Suppressor macrophage (primary cell): ENCODE results near the gene IFT81.
A peak's percentile ranks its signal among the peaks of the same experiment; 100 is the strongest.

Source experiments
- DNase-seq, 4 experiments: peaks; one replicate each; pipeline ENCODE4 v3.0.0-alpha.2; 2020 to 2022
- total RNA-seq, 17 experiments: gene quantifications; one replicate each; lab custom pipeline; 2026; ENCODE audit warnings: mixed read lengths in 6 of 17, inconsistent platforms in 3 of 17; lab: John Stamatoyannopoulos, UW

The IFT81 gene, protein sequence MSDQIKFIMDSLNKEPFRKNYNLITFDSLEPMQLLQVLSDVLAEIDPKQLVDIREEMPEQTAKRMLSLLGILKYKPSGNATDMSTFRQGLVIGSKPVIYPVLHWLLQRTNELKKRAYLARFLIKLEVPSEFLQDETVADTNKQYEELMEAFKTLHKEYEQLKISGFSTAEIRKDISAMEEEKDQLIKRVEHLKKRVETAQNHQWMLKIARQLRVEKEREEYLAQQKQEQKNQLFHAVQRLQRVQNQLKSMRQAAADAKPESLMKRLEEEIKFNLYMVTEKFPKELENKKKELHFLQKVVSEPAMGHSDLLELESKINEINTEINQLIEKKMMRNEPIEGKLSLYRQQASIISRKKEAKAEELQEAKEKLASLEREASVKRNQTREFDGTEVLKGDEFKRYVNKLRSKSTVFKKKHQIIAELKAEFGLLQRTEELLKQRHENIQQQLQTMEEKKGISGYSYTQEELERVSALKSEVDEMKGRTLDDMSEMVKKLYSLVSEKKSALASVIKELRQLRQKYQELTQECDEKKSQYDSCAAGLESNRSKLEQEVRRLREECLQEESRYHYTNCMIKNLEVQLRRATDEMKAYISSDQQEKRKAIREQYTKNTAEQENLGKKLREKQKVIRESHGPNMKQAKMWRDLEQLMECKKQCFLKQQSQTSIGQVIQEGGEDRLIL
- 1.3 to 9.0 (median 4.9) reads per million in 17 experiments for total RNA-seq

DNA sequence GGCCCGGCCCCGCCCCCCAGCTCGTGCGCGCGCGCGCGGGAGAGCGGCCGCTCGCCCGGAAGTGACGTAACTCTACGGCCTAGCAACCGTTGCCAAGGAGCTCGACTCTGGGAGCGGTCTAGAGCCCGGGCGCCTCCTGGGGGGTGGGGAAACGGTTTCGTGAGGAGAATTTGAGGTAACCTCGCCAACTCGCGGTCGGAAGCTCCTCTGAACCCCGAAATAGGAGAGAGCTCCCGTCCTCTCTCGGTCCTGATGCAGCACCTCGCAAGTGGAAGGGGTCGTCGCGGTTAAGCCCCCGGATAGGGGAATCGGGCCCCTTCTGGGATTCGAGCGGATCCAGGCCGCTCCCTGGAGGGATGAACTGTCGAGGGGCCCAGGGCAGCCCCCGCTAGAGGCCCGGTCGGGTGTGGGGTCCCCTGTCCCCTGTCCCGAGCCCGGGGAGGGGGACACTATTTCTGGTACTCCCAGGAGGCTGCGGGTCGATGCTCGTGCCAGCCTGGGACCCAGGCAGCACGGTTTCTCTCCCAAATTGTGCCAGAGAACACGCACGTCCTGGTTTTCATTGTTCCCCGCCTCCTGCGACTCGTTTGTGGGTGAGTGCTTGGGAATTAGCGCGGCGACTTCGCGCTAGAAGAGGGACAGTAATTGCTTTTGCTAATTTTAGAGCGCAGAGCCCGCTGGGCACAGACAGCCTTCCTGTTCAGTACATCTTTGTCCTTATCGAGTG, at the start of gene IFT81:
Gene IFT81 (plus strand): TSS at position 89 of the 727 bp plus-strand sequence. CDS start 3,024 bp downstream, outside the sequence.
- DNase-seq = peak; percentile 94 to 99 (median 96)

DNA sequence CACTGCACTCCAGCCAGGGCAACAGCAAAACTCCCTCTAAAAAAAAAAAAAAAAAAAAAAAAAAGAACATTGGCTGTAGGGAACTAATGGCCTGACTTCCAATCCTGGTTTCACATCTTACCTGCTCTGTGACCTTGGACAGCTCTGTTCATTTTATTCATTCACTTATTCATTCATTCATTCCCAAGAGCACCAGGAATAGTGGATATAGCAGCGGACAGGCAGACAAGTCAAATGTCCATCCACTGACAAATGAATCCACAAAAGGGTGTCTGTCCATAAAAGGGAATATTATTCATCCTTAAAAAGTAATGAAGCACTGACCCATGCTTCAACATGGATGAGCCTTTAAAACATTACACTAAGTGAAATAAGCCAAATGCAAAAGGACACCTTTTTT, 48.3 kb upstream of the IFT81 start:
- no peak for DNase-seq

DNA sequence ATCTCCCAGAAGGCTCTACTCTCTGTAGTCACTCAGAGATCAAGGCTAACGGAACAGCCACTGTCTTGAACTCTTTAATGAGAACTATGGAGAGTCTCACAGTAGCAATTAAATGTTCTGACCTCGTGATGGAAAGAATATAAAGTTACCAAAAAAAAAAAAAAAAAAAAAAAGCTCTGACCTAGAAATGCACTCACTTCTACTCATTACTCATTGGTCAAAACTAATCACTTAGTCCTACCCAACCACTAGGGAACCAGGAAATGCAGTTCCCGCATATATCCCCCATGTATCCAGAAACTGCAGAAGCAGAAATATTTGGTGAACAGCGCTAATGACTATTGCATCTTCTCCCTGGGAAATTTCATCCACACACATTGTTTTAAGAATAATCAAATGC, 46.4 kb upstream of the IFT81 start:
- peak in 1 of 4 experiments; percentile 16 for DNase-seq

DNA sequence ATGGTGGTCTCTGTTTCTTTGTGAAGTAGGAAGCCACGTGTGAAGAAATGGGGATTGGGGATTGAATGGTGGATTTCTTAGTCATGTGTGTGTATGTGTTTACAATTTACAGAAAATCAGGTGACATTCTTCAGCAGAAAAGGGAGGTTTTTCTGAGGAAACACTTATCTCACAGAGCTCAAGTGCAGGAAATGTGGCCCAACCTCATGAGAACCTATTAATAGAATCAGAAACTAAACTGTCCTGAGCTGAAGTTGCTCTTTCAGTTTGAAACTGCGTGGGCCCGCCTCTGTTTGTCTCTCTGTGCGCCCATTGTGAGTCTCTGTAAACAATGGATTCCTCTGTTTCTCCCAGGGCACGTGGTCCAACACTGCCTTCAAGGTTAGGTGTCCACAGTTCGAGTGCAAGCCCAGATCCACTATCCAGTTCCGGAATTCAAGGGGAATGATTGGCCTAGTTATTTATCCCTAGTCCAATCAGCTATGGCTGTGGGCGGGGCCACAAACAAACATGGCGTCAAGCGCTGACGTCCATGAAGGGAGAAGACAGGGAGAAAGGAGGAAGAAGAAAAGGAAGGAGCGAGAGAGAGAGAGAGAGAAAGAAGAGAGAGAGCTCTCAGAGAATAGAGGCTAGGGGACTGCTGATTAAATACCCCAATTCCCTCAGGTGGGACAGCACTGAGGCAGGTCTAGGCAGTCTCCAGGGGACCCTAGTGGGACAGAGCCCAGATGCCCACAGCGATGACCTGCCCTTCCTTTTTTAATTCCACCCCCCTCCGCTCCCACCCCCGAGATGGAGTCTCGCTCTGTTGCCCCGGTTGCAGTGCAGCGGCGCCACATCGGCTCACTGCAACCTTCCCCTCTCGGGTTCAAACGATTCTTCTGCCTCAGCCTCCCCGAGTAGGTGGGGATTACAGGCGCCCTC, 44.4 kb upstream of the IFT81 start:
- DNase-seq = peak; percentile 81 to 89 (median 87)

DNA sequence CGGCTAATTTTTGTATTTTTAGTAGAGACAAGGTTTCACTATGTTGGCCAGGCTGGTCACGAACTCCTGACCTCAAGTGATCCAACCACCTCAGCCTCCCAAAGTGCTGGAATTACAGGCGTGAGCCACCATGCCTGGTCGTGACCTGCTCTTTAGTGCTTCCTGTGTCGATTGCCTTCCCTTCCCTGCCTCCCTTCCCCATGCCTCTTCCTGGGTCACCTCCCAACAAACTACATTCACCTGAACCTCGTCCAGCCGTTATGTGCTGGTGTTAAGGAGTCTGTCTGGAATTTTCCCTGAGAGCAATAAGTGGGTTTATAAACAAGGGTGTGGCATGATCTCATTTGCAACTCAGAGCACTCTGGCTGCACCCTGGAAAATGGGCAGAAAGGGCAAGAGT, 43.7 kb upstream of the IFT81 start:
- no peak for DNase-seq

- DNase-seq = no peak
Measured at GRCh38 chr12:110084314-110085015, 39.7 kb upstream of the IFT81 start.

- DNase-seq = peak; percentile 62 to 91 (median 81)
Measured at GRCh38 chr12:110088216-110088615, 35.9 kb upstream of the IFT81 start.

DNA sequence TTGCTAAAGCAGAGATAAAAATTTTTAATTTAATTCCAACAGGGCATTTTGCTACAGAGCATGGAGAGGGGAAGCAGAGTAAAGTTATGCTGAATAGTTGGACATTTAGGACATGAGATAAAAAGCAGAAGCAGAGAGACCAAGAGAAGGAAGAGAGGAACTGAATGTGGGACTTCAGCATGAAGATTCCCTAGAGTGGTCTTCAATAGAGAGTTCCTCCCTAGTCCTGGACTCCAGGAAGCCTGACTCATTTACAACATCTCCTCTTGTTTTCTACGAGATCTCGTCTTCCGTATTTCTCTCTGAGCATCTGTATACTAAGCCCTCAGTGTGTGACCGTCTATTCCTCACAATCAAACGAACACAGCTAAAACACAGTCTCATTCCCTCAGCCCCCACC, 35.2 kb upstream of the IFT81 start:
- peak; percentile 69 to 91 (median 82) for DNase-seq

- no peak for DNase-seq
Measured at GRCh38 chr12:110090266-110091135, 33.7 kb upstream of the IFT81 start.

GRCh38 chr12:110091136-110091711, 32.9 kb upstream of the IFT81 start:
- DNase-seq = no peak

DNA sequence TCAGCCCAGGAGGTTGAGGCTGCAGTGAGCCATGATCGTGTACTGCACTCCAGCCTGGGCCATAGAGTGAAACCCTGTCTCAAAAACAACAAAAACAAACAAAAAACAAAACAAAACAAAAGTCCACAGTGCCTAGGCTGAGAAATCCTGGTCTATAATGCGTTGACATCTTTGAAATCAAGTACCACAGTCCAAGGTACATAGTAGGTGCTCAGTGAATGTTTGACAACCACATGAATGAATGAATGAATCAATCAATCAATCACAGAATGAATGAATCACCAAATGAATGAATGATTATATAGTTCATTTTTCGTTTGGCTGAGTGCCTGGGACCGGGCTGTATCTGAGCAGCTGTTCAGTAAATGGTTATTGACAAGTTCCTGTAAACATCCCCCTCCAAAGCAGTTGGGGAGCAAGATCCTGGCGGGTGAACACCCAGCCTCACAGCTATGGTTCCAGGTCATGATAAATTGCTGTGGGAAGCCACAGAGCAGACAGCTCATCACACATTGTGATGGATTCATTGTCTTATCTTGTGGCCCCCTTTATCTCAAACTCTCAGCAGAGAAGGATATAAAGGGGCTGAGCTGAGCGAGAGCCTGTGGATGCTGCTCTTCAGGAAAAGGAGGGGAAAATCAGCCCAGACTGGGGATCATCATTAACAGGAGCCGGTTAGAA, 30.4 kb upstream of the IFT81 start:
- no peak for DNase-seq

- DNase-seq = peak; percentile 71 to 84 (median 78)
Measured at GRCh38 chr12:110100315-110100970, 23.7 kb upstream of the IFT81 start.

DNA sequence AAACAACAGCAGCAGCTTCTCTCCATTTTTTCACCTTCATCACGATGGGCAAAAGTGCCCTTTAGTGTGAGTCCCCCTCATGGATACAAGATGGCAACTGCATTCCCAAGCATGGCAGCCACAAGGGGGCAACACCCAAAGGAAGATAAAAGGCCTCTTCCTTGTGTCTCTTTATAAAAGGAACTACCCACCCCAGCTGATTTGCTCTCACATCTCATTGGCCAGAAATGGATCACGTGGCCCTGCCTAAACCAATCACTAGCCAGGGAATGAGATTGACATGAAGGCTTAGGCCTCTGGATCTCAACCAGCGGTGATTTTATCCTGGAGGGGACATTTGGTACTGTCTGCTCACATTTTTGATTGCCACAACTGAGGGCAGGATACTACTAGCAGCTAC, 21.9 kb upstream of the IFT81 start:
- peak; percentile 58 to 75 (median 69) for DNase-seq

DNA sequence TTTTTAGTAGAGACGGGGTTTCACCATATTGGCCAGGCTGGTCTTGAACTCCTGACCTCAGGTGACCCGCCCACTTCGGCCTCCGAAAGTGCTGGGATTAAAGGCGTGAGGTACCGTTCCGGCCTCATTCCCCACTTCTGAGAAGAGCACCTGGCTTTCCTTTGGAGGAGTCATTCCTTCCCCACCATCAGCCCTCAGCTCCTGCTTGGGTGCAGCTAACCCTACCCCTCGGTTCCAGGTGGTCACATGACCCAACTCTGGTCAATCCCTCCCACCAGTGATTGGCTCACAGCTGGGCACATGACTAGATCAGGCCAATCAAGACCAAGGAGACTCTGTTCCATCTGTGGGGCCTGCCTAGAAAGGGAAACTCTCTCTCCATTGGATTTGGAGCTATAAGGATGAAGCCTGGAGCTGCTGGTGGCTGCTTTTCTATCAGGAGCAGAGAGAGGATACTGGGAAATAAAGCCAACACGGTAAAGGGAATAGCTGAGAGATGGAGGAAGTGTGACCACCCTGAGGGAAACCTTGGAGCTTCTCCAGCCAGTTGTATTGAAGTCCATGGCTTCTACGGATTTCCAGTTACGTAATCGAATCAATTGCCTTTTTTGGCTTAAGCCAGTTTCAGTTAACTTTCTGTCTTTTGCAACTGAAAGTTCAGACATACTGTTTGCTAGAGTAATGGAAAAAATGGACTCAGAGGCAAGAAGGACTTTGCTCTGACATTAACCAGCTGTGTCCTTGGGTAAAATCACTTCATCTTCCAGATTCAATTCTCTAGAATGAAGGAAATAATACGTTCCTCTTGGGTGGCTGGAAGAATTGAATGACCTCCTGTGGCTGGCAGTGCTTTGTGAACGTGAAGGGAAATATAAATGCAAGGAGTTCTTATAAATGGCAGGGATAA, 19.7 kb upstream of the IFT81 start:
- DNase-seq = peak in 3 of 4 experiments; percentile 32 to 47 (median 44)

DNA sequence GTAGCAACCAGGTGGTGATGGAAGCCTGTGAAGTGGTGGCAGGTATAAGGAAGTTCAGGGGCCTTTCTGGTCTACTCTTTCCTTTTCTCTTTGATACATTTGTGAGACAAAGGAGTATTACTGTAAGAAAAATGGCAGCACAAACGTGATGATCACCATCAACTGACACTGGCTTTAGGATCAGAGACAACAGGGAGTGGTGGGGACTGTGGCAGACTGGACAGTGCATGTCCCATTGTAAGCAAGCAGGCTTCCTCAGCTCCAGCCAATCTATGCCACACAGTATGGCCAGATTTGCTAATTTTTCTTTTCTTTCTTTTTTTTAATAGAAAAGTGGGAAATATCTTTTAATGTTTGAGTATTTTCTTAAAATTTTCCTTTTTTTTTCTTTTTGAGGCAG, 19.0 kb upstream of the IFT81 start:
- DNase-seq = no peak

GRCh38 chr12:110105986-110106385, 18.2 kb upstream of the IFT81 start:
- DNase-seq = no peak
